HEK293 (cell line): ENCODE results near the gene GNGT1.

Source experiments
- CTCF ChIA-PET: fragments of 350-600 bp; formaldehyde crosslinking; extraction: SDS; loops from one replicate; lab custom pipeline; 2021; ENCODE audit warnings: antibody characterized with exemption; lab: Yijun Ruan, JAX
- POLR2A ChIA-PET: fragments of 300-600 bp; formaldehyde crosslinking; extraction: SDS; loops from one replicate; lab custom pipeline; 2020; ENCODE audit warnings: antibody characterized with exemption, inconsistent platforms; lab: Yijun Ruan, JAX
- H3K27ac ChIP-seq: fragments of 200-500 bp; sonication (Bioruptor generic); 2 replicates; pipeline ENCODE4 v1.5.1; 2014; ENCODE audit warnings: low read depth, low read length, control low read depth, inconsistent platforms; ENCODE audit errors: extremely low read depth
- H3K36me3 ChIP-seq, 2 experiments: fragments of 200-500 bp in 1 of 2; sonication (Bioruptor generic) in 1 of 2; 1 replicate in 1 of 2; 2 replicates in 1 of 2; pipeline ENCODE4 v1.5.1; 2014 to 2017; ENCODE audit warnings: inconsistent platforms in 2 of 2, low read length in 2 of 2; ENCODE audit not compliant: control insufficient read depth in 2 of 2, insufficient read depth in 1 of 2
- H3K4me1 ChIP-seq: fragments of 200-500 bp; sonication (Bioruptor generic); 2 replicates; pipeline ENCODE4 v1.5.1; 2014; ENCODE audit warnings: mild to moderate bottlenecking, low read length, inconsistent platforms; ENCODE audit not compliant: control insufficient read depth, insufficient read depth
- H3K4me3 ChIP-seq: 2 replicates; pipeline ENCODE4 v1.5.1; 2011; ENCODE audit warnings: low read depth, mild to moderate bottlenecking, control low read depth, low read length, moderate library complexity
- H3K9me3 ChIP-seq: fragments of 200-500 bp; sonication (Bioruptor generic); 2 replicates; pipeline ENCODE4 v1.5.1; 2014; ENCODE audit warnings: low read depth, low read length, inconsistent platforms; ENCODE audit not compliant: control insufficient read depth, insufficient read depth
- BCL11A ChIP-seq: fragments of 450-650 bp; formaldehyde crosslinking; IDR thresholded peaks from 2 replicates; pipeline ENCODE4 v1.5.1; 2016; ENCODE audit warnings: low read depth, missing biosample characterization, missing genetic modification characterization
- IKZF3 ChIP-seq: fragments of 450-650 bp; IDR thresholded peaks from 2 replicates; pipeline ENCODE4 v1.5.0; 2018; ENCODE audit warnings: missing biosample characterization, mild to moderate bottlenecking, missing genetic modification characterization, moderate library complexity
- KLF16 ChIP-seq: fragments of 450-650 bp; formaldehyde crosslinking; IDR thresholded peaks from 2 replicates; pipeline ENCODE4 v1.5.1; 2017; ENCODE audit warnings: missing biosample characterization, missing genetic modification characterization
- KLF7 ChIP-seq: fragments of 450-650 bp; formaldehyde crosslinking; IDR thresholded peaks from 2 replicates; pipeline ENCODE4 v1.5.1; 2016; ENCODE audit warnings: missing biosample characterization, missing genetic modification characterization, borderline replicate concordance
- MEIS1 ChIP-seq: sonication (generic); formaldehyde crosslinking; IDR thresholded peaks from 2 replicates; pipeline ENCODE4 v1.8.1; 2022; ENCODE audit warnings: missing genetic modification reagents, mild to moderate bottlenecking, borderline replicate concordance
- OSR2 ChIP-seq: fragments of 450-650 bp; formaldehyde crosslinking; IDR thresholded peaks from 2 replicates; pipeline ENCODE4 v1.5.1; 2016; ENCODE audit warnings: missing biosample characterization, missing genetic modification characterization
- SCRT1 ChIP-seq: fragments of 450-650 bp; formaldehyde crosslinking; IDR thresholded peaks from 2 replicates; pipeline ENCODE4 v1.5.1; 2016; ENCODE audit warnings: missing biosample characterization, missing genetic modification characterization, borderline replicate concordance
- SP2 ChIP-seq: fragments of 450-650 bp; formaldehyde crosslinking; IDR thresholded peaks from 2 replicates; pipeline ENCODE4 v1.5.1; 2016; ENCODE audit warnings: missing biosample characterization, missing genetic modification characterization
- TSHZ1 ChIP-seq: fragments of 450-650 bp; formaldehyde crosslinking; IDR thresholded peaks from 2 replicates; pipeline ENCODE4 v1.5.1; 2016; ENCODE audit warnings: missing biosample characterization, missing genetic modification characterization, borderline replicate concordance
- YY1 ChIP-seq: fragments of 450-650 bp; formaldehyde crosslinking; IDR thresholded peaks from 2 replicates; pipeline ENCODE4 v1.5.1; 2018; ENCODE audit warnings: missing biosample characterization, missing genetic modification characterization
- ZNF169 ChIP-seq: fragments of 450-650 bp; formaldehyde crosslinking; IDR thresholded peaks from 2 replicates; pipeline ENCODE4 v1.5.1; 2016; ENCODE audit warnings: missing biosample characterization, missing genetic modification characterization
- ZNF18 ChIP-seq: fragments of 450-650 bp; formaldehyde crosslinking; IDR thresholded peaks from 2 replicates; pipeline ENCODE4 v1.5.1; 2016; ENCODE audit warnings: missing biosample characterization, missing genetic modification characterization
- ZNF23 ChIP-seq: fragments of 450-650 bp; formaldehyde crosslinking; IDR thresholded peaks from 2 replicates; pipeline ENCODE4 v1.5.1; 2016; ENCODE audit warnings: missing biosample characterization, missing genetic modification characterization, borderline replicate concordance
- ZNF416 ChIP-seq: fragments of 450-650 bp; formaldehyde crosslinking; IDR thresholded peaks from 2 replicates; pipeline ENCODE4 v1.5.1; 2016; ENCODE audit warnings: missing biosample characterization, missing genetic modification characterization
- ZNF513 ChIP-seq: fragments of 450-650 bp; IDR thresholded peaks from 2 replicates; pipeline ENCODE4 v1.5.1; 2018; ENCODE audit warnings: missing biosample characterization, missing genetic modification characterization
- ZNF561 ChIP-seq: fragments of 450-650 bp; IDR thresholded peaks from 2 replicates; pipeline ENCODE4 v1.5.1; 2018; ENCODE audit warnings: missing biosample characterization, missing genetic modification characterization, borderline replicate concordance
- ZNF677 ChIP-seq: fragments of 450-650 bp; IDR thresholded peaks from 2 replicates; pipeline ENCODE4 v1.5.0; 2018; ENCODE audit warnings: missing biosample characterization, mild to moderate bottlenecking, missing genetic modification characterization, moderate library complexity
- ZSCAN5A ChIP-seq: fragments of 450-650 bp; formaldehyde crosslinking; IDR thresholded peaks from 2 replicates; pipeline ENCODE4 v1.5.1; 2016; ENCODE audit warnings: missing biosample characterization, missing genetic modification characterization

GNGT1 gene

GRCh38 chr7:93866886-93867285, 39.5 kb upstream of the GNGT1 start:
- no peak for TF ChIP-seq ZNF513 (tag by site-specific recombination)
- TF ChIP-seq SP2 (tag by site-specific recombination) = no peak
- TF ChIP-seq IKZF3 (tag by site-specific recombination) = no peak
- no peak for TF ChIP-seq ZNF18
- no peak for TF ChIP-seq MEIS1 (CRISPR knock-in tag)
- TF ChIP-seq ZNF561 (tag by site-specific recombination) = no peak
- no peak for TF ChIP-seq YY1
- no peak for TF ChIP-seq ZNF169
- no peak for TF ChIP-seq SCRT1 (tag by site-specific recombination)
- no peak for TF ChIP-seq ZNF677 (tag by site-specific recombination)
- no peak for TF ChIP-seq KLF7
- H3K4me3 ChIP-seq = no peak overlapping the region
- no peaks in the 10 kb centered on the region for H3K4me1 ChIP-seq
- CTCF ChIA-PET = interaction anchor here (1.3 kb wide), 1 partner anchor 20 kb away, joined by 3 read pairs; no protein-coding TSS in a partner anchor
- POLR2A ChIA-PET = no interaction called here
- no peaks in the 10 kb centered on the region for H3K9me3 ChIP-seq
- no peaks in the 10 kb centered on the region for H3K36me3 ChIP-seq
- no peak overlapping the region for H3K27ac ChIP-seq

- Histone ChIP-seq H3K27ac (no peak overlapping the region), H3K4me3 (no peak overlapping the region), H3K9me3 (no peaks in the 10 kb centered on the region), H3K4me1 (no peaks in the 10 kb centered on the region), H3K36me3 (no peaks in the 10 kb centered on the region)
- no peak for TF ChIP-seq ZNF23
- ChIA-PET CTCF (interaction anchor here (0.6 kb wide), 1 partner anchor 74 kb away, joined by 3 read pairs; no protein-coding TSS in a partner anchor), POLR2A (no interaction called here)
Observed at GRCh38 chr7:93873998-93874574, 32.3 kb upstream of the GNGT1 start.

- no peak for TF ChIP-seq ZNF416 (tag by site-specific recombination)
- no peak for TF ChIP-seq BCL11A
- TF ChIP-seq OSR2 (tag by site-specific recombination) = no peak
- TF ChIP-seq KLF16 (tag by site-specific recombination) = no peak
- no peak for TF ChIP-seq TSHZ1 (tag by site-specific recombination)
- no peak for TF ChIP-seq ZSCAN5A (tag by site-specific recombination)
- no peak overlapping the region for H3K27ac ChIP-seq
- H3K9me3 ChIP-seq = no peaks in the 10 kb centered on the region
- no peaks in the 10 kb centered on the region for H3K36me3 ChIP-seq
- CTCF ChIA-PET = no interaction called here
- no peaks in the 10 kb centered on the region for H3K4me1 ChIP-seq
- H3K4me3 ChIP-seq = no peak overlapping the region
- POLR2A ChIA-PET = no interaction called here
Observed at GRCh38 chr7:93877742-93878141, 28.6 kb upstream of the GNGT1 start.
